ENCODE results near the gene OR52B2. TPM values are rescaled to one million over a fixed set of nuclear protein-coding genes. Genes with fewer than 3 reads are reported as not detected.

OR52B2 gene
- total RNA-seq, 2 experiments from 2014 or later, result not detected

- H3K4me1 ChIP-seq (ENCODE audit: insufficient read depth, low read length), result peaks cover 14% of the 10 kb centered on the region
- H3K9me3 ChIP-seq (ENCODE audit: control insufficient read depth in 1 of 2, insufficient read depth in 1 of 2, low read length in 2 of 2), result no peaks in the 10 kb centered on the region
- H3K4me3 ChIP-seq (ENCODE audit: low read length), result no peak overlapping the region
- Mint-ChIP-seq H3K9me3 (no peaks in the 10 kb centered on the region), H3K27ac (no peak overlapping the region), H3K36me3 (ENCODE audit: low read depth) (peaks cover 12% of the 10 kb centered on the region), H3K4me3 (no peak overlapping the region), H3K4me1 (ENCODE audit: low read depth) (peaks cover 22% of the 10 kb centered on the region), H3K27me3 (no peaks in the 10 kb centered on the region)
- DNase-seq (peak in 3 of 14 experiments; percentile 21 to 57 (median 47)), ATAC-seq (ENCODE audit: poor library complexity) (no peak)
- CTCF ChIA-PET, result no interaction called here
- POLR2A ChIA-PET, result no interaction called here
- H3K27me3 ChIP-seq (ENCODE audit: control insufficient read depth in 1 of 2, insufficient read depth in 2 of 2, low read length in 2 of 2), result no peaks in the 10 kb centered on the region
- no peak for TF ChIP-seq CTCF (IDR thresholded peaks at IDR 0.05)
- H3K27ac ChIP-seq (ENCODE audit: low read depth in 1 of 2, low read length in 2 of 2), result peak overlapping the region in 1 of 2 donors; percentile 69
- intact Hi-C loops (cut with DNase I, micrococcal nuclease), result no loop called here
- H3K36me3 ChIP-seq (ENCODE audit: insufficient read depth, low read length), result no peaks in the 10 kb centered on the region
Observed at GRCh38 chr11:6201481-6201880, 31.4 kb upstream of the OR52B2 start.

GRCh38 chr11:6200975-6201374 lies 30.8 kb upstream of the OR52B2 start:
- H3K27me3 ChIP-seq (ENCODE audit: control insufficient read depth in 1 of 2, insufficient read depth in 2 of 2, low read length in 2 of 2), result no peaks in the 10 kb centered on the region
- no peaks in the 10 kb centered on the region for H3K9me3 ChIP-seq (ENCODE audit: control insufficient read depth in 1 of 2, insufficient read depth in 1 of 2, low read length in 2 of 2)
- H3K36me3 Mint-ChIP-seq (ENCODE audit: low read depth), result peaks cover 6% of the 10 kb centered on the region
- no peaks in the 10 kb centered on the region for H3K9me3 Mint-ChIP-seq
- H3K4me1 Mint-ChIP-seq (ENCODE audit: low read depth), result peaks cover 22% of the 10 kb centered on the region
- peak overlapping the region in 1 of 2 donors; percentile 69 for H3K27ac ChIP-seq (ENCODE audit: low read depth in 1 of 2, low read length in 2 of 2)
- H3K27me3 Mint-ChIP-seq, result no peaks in the 10 kb centered on the region
- DNase-seq, result peak in 3 of 14 experiments; percentile 66 to 77 (median 67)
- H3K4me3 ChIP-seq (ENCODE audit: low read length), result no peak overlapping the region
- intact Hi-C loops (cut with DNase I, micrococcal nuclease), result no loop called here
- no peak overlapping the region for H3K27ac Mint-ChIP-seq
- ChIA-PET POLR2A (no interaction called here), CTCF (no interaction called here)
- ATAC-seq (ENCODE audit: poor library complexity), result no peak
- no peak overlapping the region for H3K4me3 Mint-ChIP-seq
- H3K36me3 ChIP-seq (ENCODE audit: insufficient read depth, low read length), result no peaks in the 10 kb centered on the region
- peaks cover 14% of the 10 kb centered on the region for H3K4me1 ChIP-seq (ENCODE audit: insufficient read depth, low read length)
- TF ChIP-seq CTCF (IDR thresholded peaks at IDR 0.05), result no peak

- H3K36me3 Mint-ChIP-seq (ENCODE audit: low read depth), result no peaks in the 10 kb centered on the region
- Histone ChIP-seq H3K27me3 (ENCODE audit: control insufficient read depth in 1 of 2, insufficient read depth in 2 of 2, low read length in 2 of 2) (no peaks in the 10 kb centered on the region), H3K4me3 (ENCODE audit: low read length) (no peak within 1 kb of the TSS), H3K9me3 (ENCODE audit: control insufficient read depth in 1 of 2, insufficient read depth in 1 of 2, low read length in 2 of 2) (no peaks in the 10 kb centered on the region), H3K4me1 (ENCODE audit: insufficient read depth, low read length) (peaks cover 14% of the 10 kb centered on the region), H3K27ac (ENCODE audit: low read depth in 1 of 2, low read length in 2 of 2) (no peak within 1 kb of the TSS), H3K36me3 (ENCODE audit: insufficient read depth, low read length) (no peaks in the 10 kb centered on the region)
- H3K9me3 Mint-ChIP-seq, result no peaks in the 10 kb centered on the region
- peaks cover 13% of the 10 kb centered on the region for H3K4me1 Mint-ChIP-seq (ENCODE audit: low read depth)
- no peak for TF ChIP-seq CTCF (IDR thresholded peaks at IDR 0.05)
- H3K4me3 Mint-ChIP-seq, result no peak within 1 kb of the TSS
- no peak for DNase-seq
- intact Hi-C loops (cut with DNase I, micrococcal nuclease), result no loop called here
- no peak within 1 kb of the TSS for H3K27ac Mint-ChIP-seq
- ATAC-seq (ENCODE audit: poor library complexity), result no peak
- ChIA-PET POLR2A (no interaction called here), CTCF (no interaction called here)
- no peaks in the 10 kb centered on the region for H3K27me3 Mint-ChIP-seq
Observed at GRCh38 chr11:6199174-6199810, 29.2 kb upstream of the OR52B2 start, which contains the start of gene OR52W1. TSS of gene OR52W1 (plus strand) at chr11:6199224. CDS start at chr11:6199224, 0 bp downstream.
